Activated T-helper 1 cell treated with anti-CD3 and anti-CD28 coated beads, Interleukin-2, amount 50 U/mL, for 16 hours (primary cell): Measurements from ENCODE around the gene ZNF280B.

Source experiments
- DNase-seq, 2 donors: peaks; one replicate each; pipeline ENCODE4 v3.0.0-alpha.2; 2020; ENCODE audit warnings: low read depth in 1 of 2, low spot score in 1 of 2

Gene ZNF280B

GRCh38 chr22:22508274-22509176, at the start of gene ZNF280B:
Gene ZNF280B (minus strand): TSS chr22:22508742. CDS start chr22:22489398, 19,344 bp downstream.
- DNase-seq, result peak; percentile 67 to 71

- DNase-seq, result no peak
Observed at GRCh38 chr22:22556995-22557925, 48.7 kb upstream of the ZNF280B start.

- DNase-seq, result no peak
Observed at GRCh38 chr22:22556578-22556977, 48.0 kb upstream of the ZNF280B start.

- DNase-seq, result no peak
Observed at GRCh38 chr22:22555596-22555995, 47.1 kb upstream of the ZNF280B start.

GRCh38 chr22:22554587-22555284, 46.2 kb upstream of the ZNF280B start:
- DNase-seq, result no peak

GRCh38 chr22:22553735-22554586, 45.4 kb upstream of the ZNF280B start:
- no peak for DNase-seq

- no peak for DNase-seq
Observed at GRCh38 chr22:22553141-22553540, 44.6 kb upstream of the ZNF280B start.

- no peak for DNase-seq
Observed at GRCh38 chr22:22552630-22553029, 44.1 kb upstream of the ZNF280B start.

GRCh38 chr22:22550789-22551434, 42.4 kb upstream of the ZNF280B start:
- no peak for DNase-seq

- no peak for DNase-seq
Observed at GRCh38 chr22:22548910-22549309, 40.4 kb upstream of the ZNF280B start.

- DNase-seq, result no peak
Observed at GRCh38 chr22:22548317-22548716, 39.8 kb upstream of the ZNF280B start.

GRCh38 chr22:22547692-22548300, 39.3 kb upstream of the ZNF280B start:
- DNase-seq, result no peak

- no peak for DNase-seq
Observed at GRCh38 chr22:22547226-22547625, 38.7 kb upstream of the ZNF280B start.

- no peak for DNase-seq
Observed at GRCh38 chr22:22546490-22546889, 37.9 kb upstream of the ZNF280B start.

GRCh38 chr22:22545084-22545483, 36.5 kb upstream of the ZNF280B start:
- DNase-seq, result no peak

GRCh38 chr22:22538226-22538989, 29.9 kb upstream of the ZNF280B start:
- no peak for DNase-seq

GRCh38 chr22:22536916-22537315, 28.4 kb upstream of the ZNF280B start:
- no peak for DNase-seq

GRCh38 chr22:22536515-22536914, 28.0 kb upstream of the ZNF280B start:
- DNase-seq, result no peak

- no peak for DNase-seq
Observed at GRCh38 chr22:22535662-22536061, 27.1 kb upstream of the ZNF280B start.
